HG02798 (cell line): ENCODE measurements around the gene EN2.
"Not testable (repeated sequence)": the region's sequence is repeated elsewhere in the genome, so short reads cannot be mapped to it uniquely, and the experiment has no call there.

Experiments
- ATAC-seq: cut with Tn5 transposase; IDR thresholded peaks from one replicate; pipeline ENCODE4 v1.9.1; 2021; ENCODE audit warnings: mild to moderate bottlenecking; ENCODE audit not compliant: unreplicated experiment, poor library complexity

The EN2 gene

DNA sequence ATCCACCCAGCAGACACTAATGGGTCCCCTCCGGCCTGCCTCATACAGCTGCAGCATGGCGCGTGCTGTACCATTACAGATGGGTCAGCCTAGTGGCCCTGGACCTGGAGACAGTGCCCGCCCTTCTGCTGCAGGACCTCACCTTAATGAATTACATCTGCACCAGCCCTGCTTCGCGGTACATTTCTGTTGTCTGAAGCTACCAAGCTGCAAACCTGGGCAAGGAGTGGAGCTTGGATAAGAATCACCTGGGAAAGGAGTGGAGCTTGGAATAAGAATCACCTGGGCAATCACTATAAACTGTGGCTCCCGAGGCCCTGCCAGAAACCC lies 33.0 kb upstream of the EN2 start:
- ATAC-seq, result no peak

DNA sequence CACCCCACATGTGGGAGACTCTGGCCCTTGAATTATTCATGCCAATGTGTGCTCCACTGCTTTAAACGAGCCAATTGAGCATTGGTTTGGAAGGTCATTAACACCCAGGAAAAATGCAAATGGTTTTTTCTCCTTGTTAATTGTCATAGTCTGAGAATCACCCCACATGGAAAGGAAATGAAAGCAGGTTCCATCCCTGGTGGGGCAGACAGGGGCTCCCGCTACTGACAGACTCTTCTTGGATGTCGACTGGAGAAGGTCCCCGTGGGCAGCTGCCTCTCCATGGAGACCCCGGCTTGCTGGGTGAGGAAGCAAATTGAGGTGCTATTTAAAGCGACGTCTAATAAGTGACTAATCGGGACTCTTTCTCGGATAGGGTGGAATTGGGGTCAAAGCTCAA lies 32.0 kb upstream of the EN2 start:
- ATAC-seq, result no peak

DNA sequence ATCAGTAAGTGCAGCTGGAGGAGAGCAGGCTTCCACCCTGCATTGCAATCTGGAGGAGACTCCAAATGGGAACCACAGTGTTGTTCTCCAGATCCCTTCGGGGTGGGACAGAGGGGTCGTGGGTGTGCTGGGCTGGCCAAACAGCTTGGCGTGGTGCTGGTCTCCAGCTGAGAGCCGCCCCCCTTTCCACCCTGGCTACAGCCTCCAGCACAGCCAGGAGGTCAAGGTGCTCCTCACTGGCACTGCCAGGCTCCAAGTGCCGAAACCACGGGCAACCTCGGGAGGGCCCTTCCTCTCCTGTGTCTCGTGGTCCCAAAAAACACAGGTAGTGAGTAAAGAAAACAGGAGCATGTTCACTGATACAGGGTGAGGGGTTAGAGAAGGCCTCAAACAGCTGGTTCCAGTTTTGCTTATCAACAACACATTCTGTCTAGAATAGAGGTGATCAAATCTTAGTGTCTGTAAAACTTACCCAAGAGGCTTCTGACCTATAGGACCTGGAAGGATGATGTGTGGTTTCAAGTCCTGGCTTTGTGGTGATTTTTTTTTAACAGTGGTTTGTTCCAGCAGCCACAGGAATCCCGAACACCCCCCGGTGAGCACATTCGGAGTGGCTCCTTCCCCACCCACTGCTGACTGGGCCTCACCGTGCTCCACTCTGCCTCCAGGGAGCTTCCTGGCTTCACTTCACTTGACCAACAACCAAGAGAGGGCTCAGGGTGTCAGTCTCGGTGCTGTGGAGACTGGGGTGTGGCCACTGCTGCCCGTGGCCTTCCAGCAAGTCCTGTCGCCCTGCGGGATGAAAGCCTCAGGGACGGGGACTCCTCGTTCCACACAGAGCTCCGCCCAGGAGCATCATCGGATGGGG lies 31.2 kb upstream of the EN2 start:
- no peak for ATAC-seq

DNA sequence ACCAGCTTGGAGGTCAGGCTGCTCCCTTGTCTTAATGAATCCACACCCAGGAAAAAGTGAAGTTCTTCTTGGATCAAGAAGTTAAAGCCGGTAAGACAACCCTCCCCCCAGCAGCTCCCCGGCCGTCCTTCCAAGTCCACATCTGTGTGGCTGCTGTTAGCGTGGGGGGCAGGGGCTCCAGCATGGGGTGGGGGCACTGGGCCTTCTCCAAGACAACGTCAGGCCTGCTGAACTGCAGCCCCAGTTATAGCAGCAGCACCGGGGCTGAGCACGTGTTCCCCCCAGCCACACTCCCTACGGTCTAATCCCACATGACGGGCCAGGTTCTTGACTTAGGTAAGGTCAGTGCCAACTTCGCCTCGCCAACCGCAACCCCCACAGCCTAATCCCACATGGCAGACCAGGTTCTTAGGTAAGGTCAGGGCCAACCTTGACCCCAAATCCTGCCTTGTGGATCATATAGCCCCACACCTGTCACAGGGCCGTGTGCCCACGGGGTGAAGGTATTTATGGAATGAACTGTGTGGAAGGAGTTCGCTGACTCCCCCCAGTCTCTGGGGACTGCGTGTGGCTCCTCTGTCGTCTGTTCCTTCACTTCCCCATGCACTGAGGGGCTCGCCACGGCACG lies 30.4 kb upstream of the EN2 start:
- no peak for ATAC-seq

DNA sequence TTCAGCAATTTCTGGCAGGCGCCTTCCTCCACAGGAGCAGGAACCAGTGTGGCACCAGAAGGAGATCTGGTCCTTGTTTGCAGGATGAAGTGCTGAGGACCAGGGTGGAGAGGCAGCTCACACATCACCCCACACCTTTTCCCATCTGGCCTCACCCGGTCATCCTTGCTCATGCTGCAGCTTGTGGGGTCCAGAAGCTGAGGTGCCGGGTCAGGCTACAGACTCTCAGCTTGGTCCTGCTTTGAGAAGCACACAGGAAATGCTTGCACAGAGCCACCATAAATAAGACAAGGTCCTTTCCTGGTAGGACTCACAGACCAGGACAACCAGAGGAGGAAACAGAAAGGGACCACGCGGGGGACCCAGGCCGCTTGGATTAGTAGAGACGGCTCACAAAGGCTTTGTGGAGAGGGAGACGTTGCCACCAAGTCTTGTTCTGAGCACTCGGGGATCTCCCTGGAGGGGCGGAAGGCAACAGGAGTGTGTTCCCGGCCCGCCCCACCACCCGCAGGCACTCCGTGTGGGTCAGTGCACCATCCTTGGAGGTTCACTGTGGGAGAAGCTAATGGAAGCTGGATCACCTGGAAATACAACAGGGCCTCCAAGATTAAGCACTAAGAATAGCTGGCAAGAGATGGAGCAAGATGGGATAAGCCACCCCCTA lies 29.6 kb upstream of the EN2 start:
- no peak for ATAC-seq

DNA sequence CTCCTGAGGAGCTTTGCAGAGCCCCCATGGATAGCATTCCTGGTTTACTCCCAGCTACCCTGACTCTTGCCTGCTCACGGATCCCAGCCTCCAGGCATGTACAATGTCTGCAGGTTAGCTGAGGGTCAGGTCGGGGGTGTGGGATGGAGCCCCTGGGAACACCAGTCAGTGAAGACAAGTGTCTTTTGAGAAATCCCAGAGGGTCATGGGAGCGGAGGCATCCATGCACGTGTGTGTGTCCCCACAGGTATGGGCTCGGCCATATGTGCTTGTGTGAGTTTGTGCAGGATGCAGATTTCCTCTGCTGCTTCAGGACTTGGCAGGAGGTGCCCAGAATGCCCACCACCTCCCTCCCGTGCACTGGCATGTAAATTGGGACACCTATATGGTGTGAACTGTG lies 28.3 kb upstream of the EN2 start:
- no peak for ATAC-seq

DNA sequence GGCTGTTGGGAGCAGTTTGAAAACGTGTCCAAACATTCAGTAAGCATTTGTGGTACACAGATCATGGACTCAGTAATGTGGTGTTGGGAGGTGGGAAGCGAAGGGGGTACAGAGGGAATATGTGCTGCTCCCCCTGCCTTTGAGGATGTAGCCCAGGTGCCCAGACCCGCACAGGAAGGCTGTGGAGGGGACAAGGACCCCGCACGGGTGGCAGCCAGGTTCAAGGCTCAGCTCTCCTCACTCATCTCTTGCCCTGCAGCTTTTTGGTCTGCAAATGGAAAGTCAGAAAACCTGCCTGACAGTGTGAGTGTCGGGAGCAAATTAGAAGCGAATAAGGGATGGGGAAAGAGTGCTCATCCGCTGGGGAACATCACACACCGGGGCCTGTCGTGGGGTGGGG lies 27.3 kb upstream of the EN2 start:
- no peak for ATAC-seq

DNA sequence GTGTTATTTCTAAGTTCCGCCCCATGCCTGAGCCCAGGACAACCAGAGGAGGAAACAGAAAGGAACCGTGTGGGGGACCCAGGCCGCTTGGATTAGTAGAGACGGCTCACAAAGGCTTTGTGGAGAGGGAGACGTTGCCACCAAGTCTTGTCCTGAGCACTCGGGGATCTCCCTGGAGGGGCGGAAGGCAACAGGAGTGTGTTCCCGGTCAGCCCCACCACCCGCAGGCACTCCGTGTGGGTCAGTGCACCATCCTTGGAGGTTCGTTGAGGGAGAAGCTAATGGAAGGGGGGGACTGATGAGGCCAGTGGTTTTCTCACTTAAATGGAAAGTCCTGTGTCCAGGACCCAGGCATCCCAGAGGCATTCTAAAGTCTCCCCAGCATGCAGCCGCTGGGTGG lies 26.7 kb upstream of the EN2 start:
- no peak for ATAC-seq

DNA sequence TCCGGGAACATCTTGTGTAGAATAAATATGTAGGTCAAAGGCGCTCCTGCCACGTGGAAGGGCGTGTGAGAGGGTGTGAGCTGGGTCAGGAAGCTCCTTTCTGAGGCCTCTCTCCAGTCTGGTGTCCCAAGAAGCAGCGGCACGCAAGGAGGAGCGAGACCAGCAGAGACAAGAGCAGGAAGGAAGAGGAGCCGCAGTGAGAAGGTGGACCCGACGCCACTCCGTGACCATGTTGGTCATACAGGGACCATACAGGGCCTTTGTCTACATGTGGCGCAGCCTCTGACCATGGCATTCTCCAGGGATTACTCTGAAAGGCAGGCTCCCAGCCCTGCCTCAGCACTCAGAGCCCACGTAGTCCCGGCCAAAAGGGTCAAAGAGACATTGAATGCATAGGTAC lies 26.2 kb upstream of the EN2 start:
- ATAC-seq, result no peak

DNA sequence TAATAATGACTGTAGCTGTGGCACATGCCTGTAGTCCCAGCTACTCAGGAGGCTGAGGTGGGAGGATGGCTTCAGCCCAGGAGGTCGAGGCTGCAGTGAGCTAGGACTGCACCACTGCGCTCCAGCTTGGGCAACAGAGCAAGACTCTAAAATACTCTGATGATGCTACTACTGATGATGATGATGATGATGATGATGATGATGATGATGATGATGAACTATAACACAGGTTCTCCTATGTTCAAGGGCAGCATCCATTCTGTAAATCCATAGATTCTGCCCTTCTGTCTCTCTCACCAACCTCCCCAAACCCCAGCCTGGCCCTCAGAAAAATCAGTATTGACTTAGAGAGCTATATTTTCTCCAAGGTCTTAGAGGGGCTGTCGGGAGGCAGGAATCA lies 22.8 kb upstream of the EN2 start:
- ATAC-seq, result no peak

DNA sequence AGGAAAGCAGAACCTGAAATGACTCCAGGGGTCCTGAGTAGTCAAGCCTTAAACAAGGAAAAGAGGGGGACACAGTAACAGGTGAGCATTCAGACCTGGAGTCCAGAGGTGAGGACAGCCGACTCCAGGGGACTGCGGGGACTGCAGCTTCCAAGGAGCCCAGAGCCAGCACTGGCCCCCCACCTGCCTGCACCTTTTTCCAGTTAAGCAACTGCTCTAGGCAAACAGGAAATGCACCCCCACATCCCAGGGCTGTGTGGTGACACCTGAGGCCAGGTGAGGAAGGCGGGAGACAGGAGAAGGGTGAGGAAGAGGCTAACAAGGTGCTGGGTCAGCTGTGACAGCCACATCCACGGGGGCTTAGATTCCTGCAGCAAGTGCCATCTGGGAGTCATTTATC lies 20.1 kb upstream of the EN2 start:
- no peak for ATAC-seq

DNA sequence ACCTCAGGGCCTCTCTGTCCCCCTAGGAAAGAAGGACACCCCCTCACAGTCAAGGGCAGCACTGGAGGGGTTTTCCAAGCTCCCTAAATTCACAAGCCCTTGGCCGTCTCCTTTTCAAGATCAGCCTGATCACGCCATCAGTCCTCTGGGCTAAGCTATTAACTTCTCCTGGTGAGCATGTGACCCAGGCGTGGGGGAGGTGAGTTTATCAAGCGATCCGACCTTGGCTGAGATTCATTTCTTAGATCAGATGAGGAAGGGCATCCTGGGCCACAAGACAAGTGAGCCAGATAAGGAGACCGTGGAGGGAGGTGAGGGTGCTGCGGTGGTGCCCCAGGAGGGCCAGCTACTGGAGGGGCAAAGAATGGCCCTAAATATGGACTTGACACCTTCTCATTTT lies 19.2 kb upstream of the EN2 start:
- no peak for ATAC-seq

DNA sequence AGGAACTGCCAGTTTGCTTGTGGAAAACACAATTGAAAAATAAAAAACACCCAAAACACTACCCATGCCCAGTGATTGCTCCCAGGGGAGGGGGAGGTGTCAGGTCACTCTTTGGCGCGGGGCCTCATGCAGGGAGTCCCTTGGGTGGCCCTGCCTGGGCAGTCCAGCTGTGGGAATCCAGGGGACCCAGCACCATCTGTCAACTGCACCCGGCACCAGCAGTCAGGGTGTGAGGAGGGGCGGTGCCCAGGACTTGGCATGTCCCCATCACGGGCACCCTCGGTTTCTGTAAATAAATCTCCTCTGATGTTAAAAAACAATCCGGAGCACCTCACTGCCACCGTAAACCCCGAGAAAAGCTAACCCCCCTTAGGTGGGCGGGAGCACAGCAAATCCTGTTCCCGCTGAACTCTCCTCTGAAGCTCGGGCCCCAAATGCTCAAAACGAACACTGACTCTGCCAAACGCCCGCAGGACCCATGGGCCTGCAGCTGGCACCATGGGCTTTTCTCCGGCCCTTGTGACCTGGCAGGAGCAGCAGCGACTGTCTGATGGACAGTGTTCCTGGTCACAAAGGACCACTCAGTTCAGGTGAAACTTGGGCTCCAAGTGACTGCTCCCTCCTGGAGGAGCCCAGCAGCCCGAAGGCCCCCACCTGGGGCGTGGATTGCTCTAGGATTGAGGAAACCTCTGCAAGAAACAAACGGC lies 18.5 kb upstream of the EN2 start:
- ATAC-seq, result no peak

DNA sequence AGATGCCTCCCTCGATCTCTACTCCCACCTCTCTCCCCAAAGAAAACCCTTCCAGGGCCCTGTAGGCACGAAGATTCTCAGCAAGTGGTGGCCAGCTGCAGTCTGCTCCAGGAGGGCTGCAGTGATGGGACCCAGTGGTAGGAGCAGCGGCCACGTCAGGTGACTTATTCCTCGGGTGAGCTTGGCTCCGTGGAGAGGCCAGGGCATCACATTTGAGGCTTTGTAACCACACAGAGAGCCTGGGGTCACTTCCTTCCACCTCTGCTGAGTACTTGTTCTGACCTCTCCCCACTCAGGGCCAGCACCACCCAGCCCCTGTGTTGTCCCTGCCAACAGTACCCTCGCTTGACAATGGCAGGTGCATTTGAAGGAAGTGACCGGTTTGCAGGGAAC lies 17.9 kb upstream of the EN2 start:
- ATAC-seq, result no peak

DNA sequence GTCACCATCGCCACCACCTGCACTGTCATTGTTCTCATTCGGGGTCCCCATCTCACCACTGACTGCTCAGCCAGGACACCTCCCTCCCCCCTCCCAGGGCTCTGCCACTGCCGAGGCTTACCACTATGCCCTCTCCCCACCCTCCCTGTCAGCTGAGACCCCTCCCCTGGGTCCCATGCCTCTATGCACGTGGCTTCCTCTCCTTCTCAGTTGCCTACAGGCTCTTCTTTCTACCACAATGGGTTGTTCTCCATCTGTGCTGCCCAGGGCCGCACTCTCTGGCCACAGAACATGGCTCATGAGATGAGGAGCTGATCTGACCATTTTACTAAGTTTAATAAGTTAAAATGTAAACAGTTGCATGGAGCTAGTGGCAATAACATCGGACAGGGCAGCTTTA lies 16.1 kb upstream of the EN2 start:
- no peak for ATAC-seq

DNA sequence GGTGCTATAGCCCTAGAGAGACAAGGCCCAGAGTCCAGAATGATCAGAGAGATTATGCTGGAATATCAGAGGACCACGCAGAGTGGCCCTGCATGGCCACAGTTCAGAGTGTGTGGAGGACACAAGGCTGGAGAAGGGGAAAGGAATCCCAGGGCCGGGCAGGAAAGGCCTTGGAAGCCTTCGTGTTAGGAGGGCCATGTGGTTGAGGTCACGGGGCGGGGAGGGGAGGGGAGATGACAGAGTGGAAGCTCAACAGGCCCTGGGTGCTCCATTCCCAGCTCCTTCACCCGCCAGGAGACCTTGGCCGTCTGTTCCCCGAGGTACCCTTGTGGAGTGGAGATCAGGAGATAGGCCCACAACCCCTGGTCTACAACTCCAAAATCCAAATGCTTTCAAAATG lies 13.2 kb upstream of the EN2 start:
- ATAC-seq, result no peak

DNA sequence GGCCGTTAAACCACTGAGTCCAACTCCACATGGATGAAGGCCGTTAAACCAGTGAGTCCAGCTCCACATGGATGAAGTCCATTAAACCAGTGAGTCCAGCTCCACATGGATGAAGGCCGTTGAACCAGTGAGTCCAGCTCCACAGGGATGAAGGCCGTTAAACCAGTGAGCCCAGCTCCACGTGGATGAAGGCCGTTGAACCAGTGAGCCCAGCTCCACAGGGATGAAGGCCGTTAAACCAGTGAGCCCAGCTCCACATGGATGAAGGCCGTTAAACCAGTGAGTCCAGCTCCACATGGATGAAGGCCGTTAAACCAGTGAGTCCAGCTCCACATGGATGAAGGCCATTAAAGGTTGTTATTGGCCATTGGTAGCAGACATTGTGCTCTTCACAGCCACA lies 12.3 kb upstream of the EN2 start:
- ATAC-seq, result not testable (repeated sequence)

DNA sequence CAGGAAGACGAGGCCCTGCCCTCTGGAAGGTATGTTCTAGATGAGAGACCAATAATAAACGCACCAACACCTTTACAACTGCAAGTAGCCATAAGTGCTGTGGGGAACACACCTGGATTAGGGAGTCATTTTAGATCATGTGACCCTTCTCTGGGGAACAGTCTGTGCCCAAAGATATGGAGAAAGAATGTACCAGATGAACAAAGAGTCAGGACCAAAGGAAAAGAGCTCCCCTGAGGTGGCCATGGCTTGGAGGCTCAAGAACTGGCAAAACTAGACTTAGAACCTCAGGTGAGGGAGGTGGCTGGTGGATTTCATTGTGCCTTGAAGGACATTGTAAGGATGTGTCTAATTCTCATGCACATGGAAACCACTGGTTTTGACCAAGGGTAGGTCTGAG lies 10.3 kb upstream of the EN2 start:
- ATAC-seq, result no peak

DNA sequence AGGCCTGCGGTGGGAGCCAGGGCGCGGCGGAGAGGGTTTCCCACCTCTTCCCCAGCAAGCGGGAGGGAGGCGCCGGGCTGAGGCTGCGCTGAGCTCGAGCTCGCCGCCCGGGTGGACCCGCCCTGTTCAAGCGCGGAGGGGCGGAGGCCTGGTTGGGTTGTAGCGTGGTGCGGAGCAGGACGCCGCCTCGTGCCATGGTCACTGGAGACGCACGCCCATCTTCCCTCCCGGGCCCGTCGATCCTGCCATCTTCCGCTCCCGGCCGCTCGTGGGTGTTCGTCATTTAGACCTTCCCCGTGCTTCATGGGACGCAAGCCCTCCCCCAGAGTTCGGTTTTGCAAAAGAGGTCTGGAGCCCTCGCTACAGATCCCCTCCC lies 9.3 kb upstream of the EN2 start:
- no peak for ATAC-seq

DNA sequence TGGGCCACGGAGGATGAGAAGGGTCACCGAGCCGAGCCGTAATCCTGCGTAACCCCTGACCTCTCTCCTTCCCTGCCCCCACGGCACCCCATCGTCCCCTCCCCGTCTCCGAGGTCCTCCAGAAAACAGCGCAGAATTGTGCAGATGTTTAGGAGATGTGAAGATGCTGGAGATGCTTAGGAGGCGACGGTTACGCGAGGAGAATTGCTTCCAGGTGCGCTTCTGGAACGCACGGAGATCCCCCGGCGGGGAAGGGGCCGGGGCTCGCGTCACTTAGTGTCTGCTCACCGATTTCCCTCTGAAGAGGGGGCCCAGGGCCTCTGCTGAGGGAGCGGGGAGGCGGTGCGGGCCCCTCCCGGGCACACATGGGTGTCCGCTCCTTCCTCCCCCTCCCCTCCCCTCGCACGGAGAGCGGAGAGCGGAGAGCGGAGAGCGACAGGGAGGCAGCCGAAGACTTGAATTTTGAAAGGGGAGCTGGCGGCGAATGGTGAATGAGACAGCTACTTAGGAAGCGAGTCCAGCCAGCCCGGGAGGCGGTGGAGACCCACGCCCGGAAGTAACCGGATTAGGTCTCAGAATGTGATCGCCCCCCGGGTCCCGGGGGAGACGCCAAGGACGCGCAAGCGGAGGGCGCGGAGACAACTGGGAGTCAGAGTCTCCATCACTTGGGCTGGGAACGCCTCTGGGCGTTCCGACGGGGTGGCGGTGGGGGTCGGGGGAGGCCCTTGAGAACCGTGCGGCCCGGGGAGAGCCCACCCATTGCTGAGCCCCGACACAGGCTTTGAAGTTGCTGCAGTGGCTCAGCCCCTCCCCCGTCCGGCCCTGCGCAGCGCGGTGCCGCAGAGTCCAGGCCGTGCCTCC lies 8.7 kb upstream of the EN2 start:
- ATAC-seq, result no peak
